ENCODE data around the gene SNAP23. TPM values are rescaled to one million over a fixed set of nuclear protein-coding genes. Genes with fewer than 3 reads are reported as not detected.

The SNAP23 gene
- polyA plus RNA-seq, 3 donors, result 104 to 198 (median 187) TPM

DNA sequence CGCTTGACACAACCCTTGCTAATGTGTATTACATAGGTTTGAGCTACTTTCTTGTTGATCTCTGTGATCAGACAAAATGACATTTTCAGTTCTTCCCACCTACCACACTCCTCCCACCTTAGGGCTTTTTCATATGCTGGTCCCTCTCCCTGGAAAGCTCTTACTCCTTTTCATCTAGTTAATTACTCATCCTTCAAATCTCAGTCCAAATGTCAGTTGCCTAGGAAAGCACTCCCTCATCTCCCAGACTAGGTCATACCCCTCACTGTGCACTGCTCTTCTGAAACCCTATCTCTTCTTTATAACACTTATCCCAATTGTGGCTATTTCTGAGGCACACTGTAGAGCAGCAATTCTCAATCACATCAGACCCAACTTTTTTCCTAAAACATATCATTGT, 11.8 kb upstream of the SNAP23 start:
- Histone ChIP-seq H2AFZ (ENCODE audit: insufficient read depth, low read depth, low read length, poor library complexity, severe bottlenecking) (no peak overlapping the region), H3K27me3 (ENCODE audit: control insufficient read depth in 2 of 2, insufficient read depth in 2 of 2, low read length in 2 of 2) (no peaks in the 10 kb centered on the region), H3K36me3 (replicated peaks in 1 of 2; ENCODE audit: control insufficient read depth in 1 of 2, insufficient read depth in 2 of 2, low read length in 2 of 2) (peaks cover 16 to 55% of the 10 kb centered on the region in 2 donors), H3K9ac (ENCODE audit: insufficient read depth, low read length, poor library complexity, severe bottlenecking) (no peak overlapping the region), H3K4me1 (ENCODE audit: control insufficient read depth in 1 of 2, insufficient read depth in 2 of 2, low read length in 2 of 2) (peaks cover 9 to 16% of the 10 kb centered on the region in 2 donors), H3K79me2 (ENCODE audit: insufficient read depth, low read length) (peaks cover 100% of the 10 kb centered on the region), H4K20me1 (ENCODE audit: insufficient read depth, low read length) (peaks cover 100% of the 10 kb centered on the region), H3K4me3 (replicated peaks in 1 of 3; ENCODE audit: low read depth in 2 of 3, low read length in 3 of 3) (no peak overlapping the region), H3K4me2 (replicated peaks; ENCODE audit: extremely low read depth, low read length, poor library complexity, severe bottlenecking) (no peak overlapping the region), H3K27ac (ENCODE audit: low read depth in 1 of 2, low read length in 2 of 2) (no peak overlapping the region), H3K9me3 (replicated peaks in 1 of 2; ENCODE audit: control insufficient read depth in 1 of 2, insufficient read depth in 1 of 2, low read length in 2 of 2) (no peaks in the 10 kb centered on the region)
- peaks cover 19% of the 10 kb centered on the region for H3K4me1 Mint-ChIP-seq
- TF ChIP-seq CTCF (IDR thresholded peaks at IDR 0.05), result no peak
- WGBS (ENCODE audit: insufficient coverage), result 100% methylated on average over 1 of the region's 1 CpG
- peaks cover 0 to 2% (median 1%) of the 10 kb centered on the region in 7 donors for H3K9me3 Mint-ChIP-seq
- intact Hi-C loops (cut with micrococcal nuclease), result no loop called here
- peaks cover 26 to 44% of the 10 kb centered on the region in 2 donors for H3K36me3 Mint-ChIP-seq
- H3K4me3 Mint-ChIP-seq, result no peak overlapping the region
- no peak for DNase-seq
- H3K27ac Mint-ChIP-seq, result peak overlapping the region in 2 of 7 donors; percentile 66 to 67
- peaks cover 0 to 2% (median 0%) of the 10 kb centered on the region in 3 donors for H3K27me3 Mint-ChIP-seq (ENCODE audit: low read depth in 3 of 3)

DNA sequence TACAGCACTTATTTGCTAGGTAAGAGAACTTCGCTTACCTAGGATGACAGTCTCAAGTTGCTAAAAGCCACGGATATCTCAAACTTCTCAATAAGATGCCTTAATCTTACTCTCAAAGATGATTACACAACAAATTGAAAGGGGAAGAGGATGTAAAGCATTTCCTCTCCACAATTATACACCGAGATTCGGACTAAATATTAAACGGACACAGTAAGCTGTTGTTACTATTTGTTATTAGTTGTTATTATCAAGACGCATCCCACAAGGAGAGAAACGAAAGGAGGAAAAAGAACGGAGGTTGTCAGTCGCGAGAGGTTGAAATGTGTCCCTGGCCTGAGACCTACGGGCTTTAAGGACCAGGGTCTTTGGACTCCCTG, 5.2 kb upstream of the SNAP23 start:
- DNase-seq, result peak in 2 of 3 donors; percentile 46 to 61
- Histone ChIP-seq H3K4me1 (ENCODE audit: control insufficient read depth in 1 of 2, insufficient read depth in 2 of 2, low read length in 2 of 2) (peaks cover 64 to 69% of the 10 kb centered on the region in 2 donors), H3K4me3 (replicated peaks in 1 of 3; ENCODE audit: low read depth in 2 of 3, low read length in 3 of 3) (peak overlapping the region; percentile 84 to 100 (median 95)), H3K9me3 (replicated peaks in 1 of 2; ENCODE audit: control insufficient read depth in 1 of 2, insufficient read depth in 1 of 2, low read length in 2 of 2) (no peaks in the 10 kb centered on the region), H4K20me1 (ENCODE audit: insufficient read depth, low read length) (peaks cover 53% of the 10 kb centered on the region), H3K4me2 (replicated peaks; ENCODE audit: extremely low read depth, low read length, poor library complexity, severe bottlenecking) (peak overlapping the region; percentile 83), H2AFZ (ENCODE audit: insufficient read depth, low read depth, low read length, poor library complexity, severe bottlenecking) (peak overlapping the region; percentile 86), H3K27ac (ENCODE audit: low read depth in 1 of 2, low read length in 2 of 2) (peak overlapping the region; percentile 89 to 99), H3K36me3 (replicated peaks in 1 of 2; ENCODE audit: control insufficient read depth in 1 of 2, insufficient read depth in 2 of 2, low read length in 2 of 2) (peaks cover 5 to 19% of the 10 kb centered on the region in 2 donors), H3K9ac (ENCODE audit: insufficient read depth, low read length, poor library complexity, severe bottlenecking) (peak overlapping the region; percentile 89), H3K79me2 (ENCODE audit: insufficient read depth, low read length) (peaks cover 89% of the 10 kb centered on the region), H3K27me3 (ENCODE audit: control insufficient read depth in 2 of 2, insufficient read depth in 2 of 2, low read length in 2 of 2) (no peaks in the 10 kb centered on the region)
- peak overlapping the region; percentile 97 to 99 (median 98) for H3K27ac Mint-ChIP-seq
- H3K4me3 Mint-ChIP-seq, result peak overlapping the region; percentile 91 to 92
- no peak for TF ChIP-seq CTCF (IDR thresholded peaks at IDR 0.05)
- H3K4me1 Mint-ChIP-seq, result peaks cover 61% of the 10 kb centered on the region
- peaks cover 11 to 22% of the 10 kb centered on the region in 2 donors for H3K36me3 Mint-ChIP-seq
- H3K9me3 Mint-ChIP-seq, result no peaks in the 10 kb centered on the region
- intact Hi-C loops (cut with micrococcal nuclease), result loop anchor here (5.0 to 10.0 kb wide), 2 partner anchors 432 to 435 kb away; partner anchors contain the start of gene TTBK2 (in 2 of the 2)
- WGBS (ENCODE audit: insufficient coverage), result 3% methylated on average over 6 of the region's 11 CpGs
- peaks cover 0 to 5% (median 0%) of the 10 kb centered on the region in 3 donors for H3K27me3 Mint-ChIP-seq (ENCODE audit: low read depth in 3 of 3)

Data from CD14-positive monocyte (primary cell).